Measurements from ENCODE around the gene NDST1. TPM values are rescaled to one million over a fixed set of nuclear protein-coding genes. Genes with fewer than 3 reads are reported as not detected.

NDST1 gene
- total RNA-seq, 2 experiments from 2014 or later = 7.1 to 7.3 TPM

- Mint-ChIP-seq H3K27ac (no peak overlapping the region), H3K9me3 (no peaks in the 10 kb centered on the region), H3K4me1 (no peaks in the 10 kb centered on the region), H3K4me3 (no peak overlapping the region), H3K36me3 (no peaks in the 10 kb centered on the region), H3K27me3 (peaks cover 13% of the 10 kb centered on the region)
- DNase-seq = no peak
Measured at GRCh38 chr5:150583541-150584225, 75.8 kb downstream of the NDST1 start.

- no peak overlapping the region for H3K4me3 Mint-ChIP-seq
- H3K36me3 Mint-ChIP-seq = no peaks in the 10 kb centered on the region
- H3K9me3 Mint-ChIP-seq = no peaks in the 10 kb centered on the region
- no peaks in the 10 kb centered on the region for H3K4me1 Mint-ChIP-seq
- H3K27ac Mint-ChIP-seq = no peak overlapping the region
- no peak for DNase-seq
- H3K27me3 Mint-ChIP-seq = peaks cover 13% of the 10 kb centered on the region
Measured at GRCh38 chr5:150584556-150585335, 76.8 kb downstream of the NDST1 start.

GRCh38 chr5:150585781-150586341 lies 77.9 kb downstream of the NDST1 start:
- peaks cover 13% of the 10 kb centered on the region for H3K27me3 Mint-ChIP-seq
- no peak overlapping the region for H3K27ac Mint-ChIP-seq
- H3K36me3 Mint-ChIP-seq = no peaks in the 10 kb centered on the region
- no peaks in the 10 kb centered on the region for H3K4me1 Mint-ChIP-seq
- no peaks in the 10 kb centered on the region for H3K9me3 Mint-ChIP-seq
- DNase-seq = no peak
- H3K4me3 Mint-ChIP-seq = no peak overlapping the region

- Mint-ChIP-seq H3K4me3 (no peak overlapping the region), H3K36me3 (no peaks in the 10 kb centered on the region), H3K27ac (no peak overlapping the region), H3K9me3 (no peaks in the 10 kb centered on the region), H3K4me1 (no peaks in the 10 kb centered on the region), H3K27me3 (peaks cover 8% of the 10 kb centered on the region)
- no peak for DNase-seq
Measured at GRCh38 chr5:150587016-150587415, 79.1 kb downstream of the NDST1 start.

GRCh38 chr5:150587856-150588595 lies 80.1 kb downstream of the NDST1 start:
- Mint-ChIP-seq H3K27me3 (peaks cover 7% of the 10 kb centered on the region), H3K4me3 (no peak overlapping the region), H3K27ac (no peak overlapping the region), H3K4me1 (no peaks in the 10 kb centered on the region), H3K9me3 (no peaks in the 10 kb centered on the region), H3K36me3 (no peaks in the 10 kb centered on the region)
- no peak for DNase-seq

GRCh38 chr5:150588596-150588890 lies 80.6 kb downstream of the NDST1 start:
- H3K9me3 Mint-ChIP-seq = no peaks in the 10 kb centered on the region
- no peaks in the 10 kb centered on the region for H3K4me1 Mint-ChIP-seq
- H3K27ac Mint-ChIP-seq = no peak overlapping the region
- peaks cover 1% of the 10 kb centered on the region for H3K27me3 Mint-ChIP-seq
- H3K36me3 Mint-ChIP-seq = no peaks in the 10 kb centered on the region
- H3K4me3 Mint-ChIP-seq = no peak overlapping the region
- no peak for DNase-seq

GRCh38 chr5:150589862-150590601 lies 82.1 kb downstream of the NDST1 start:
- Mint-ChIP-seq H3K36me3 (no peaks in the 10 kb centered on the region), H3K4me1 (no peaks in the 10 kb centered on the region), H3K9me3 (no peaks in the 10 kb centered on the region), H3K27me3 (no peaks in the 10 kb centered on the region), H3K4me3 (no peak overlapping the region), H3K27ac (no peak overlapping the region)
- DNase-seq = no peak

GRCh38 chr5:150590979-150591695 lies 83.2 kb downstream of the NDST1 start:
- H3K4me3 Mint-ChIP-seq = no peak overlapping the region
- no peaks in the 10 kb centered on the region for H3K27me3 Mint-ChIP-seq
- H3K4me1 Mint-ChIP-seq = no peaks in the 10 kb centered on the region
- H3K9me3 Mint-ChIP-seq = no peaks in the 10 kb centered on the region
- no peaks in the 10 kb centered on the region for H3K36me3 Mint-ChIP-seq
- no peak for DNase-seq
- H3K27ac Mint-ChIP-seq = no peak overlapping the region

GRCh38 chr5:150593593-150593992 lies 85.7 kb downstream of the NDST1 start:
- H3K27ac Mint-ChIP-seq = no peak overlapping the region
- H3K4me1 Mint-ChIP-seq = no peaks in the 10 kb centered on the region
- no peaks in the 10 kb centered on the region for H3K36me3 Mint-ChIP-seq
- H3K9me3 Mint-ChIP-seq = no peaks in the 10 kb centered on the region
- H3K4me3 Mint-ChIP-seq = no peak overlapping the region
- no peaks in the 10 kb centered on the region for H3K27me3 Mint-ChIP-seq
- no peak for DNase-seq

GRCh38 chr5:150593996-150594395 lies 86.1 kb downstream of the NDST1 start:
- Mint-ChIP-seq H3K27ac (no peak overlapping the region), H3K36me3 (no peaks in the 10 kb centered on the region), H3K27me3 (no peaks in the 10 kb centered on the region), H3K9me3 (no peaks in the 10 kb centered on the region), H3K4me1 (no peaks in the 10 kb centered on the region), H3K4me3 (no peak overlapping the region)
- DNase-seq = no peak

- Mint-ChIP-seq H3K36me3 (no peaks in the 10 kb centered on the region), H3K4me3 (no peak overlapping the region), H3K27me3 (no peaks in the 10 kb centered on the region), H3K27ac (no peak overlapping the region), H3K9me3 (no peaks in the 10 kb centered on the region), H3K4me1 (no peaks in the 10 kb centered on the region)
- DNase-seq = no peak
Measured at GRCh38 chr5:150595466-150596031, 87.6 kb downstream of the NDST1 start.

- DNase-seq = no peak
- Mint-ChIP-seq H3K27me3 (no peaks in the 10 kb centered on the region), H3K27ac (no peak overlapping the region), H3K4me1 (no peaks in the 10 kb centered on the region), H3K9me3 (no peaks in the 10 kb centered on the region), H3K4me3 (no peak overlapping the region), H3K36me3 (no peaks in the 10 kb centered on the region)
Measured at GRCh38 chr5:150596313-150596712, 88.4 kb downstream of the NDST1 start.

- Mint-ChIP-seq H3K9me3 (no peaks in the 10 kb centered on the region), H3K4me1 (no peaks in the 10 kb centered on the region), H3K4me3 (no peak overlapping the region), H3K27ac (no peak overlapping the region), H3K27me3 (no peaks in the 10 kb centered on the region), H3K36me3 (no peaks in the 10 kb centered on the region)
- DNase-seq = no peak
Measured at GRCh38 chr5:150596826-150597225, 88.9 kb downstream of the NDST1 start.

- Mint-ChIP-seq H3K27me3 (no peaks in the 10 kb centered on the region), H3K4me3 (no peak overlapping the region), H3K9me3 (no peaks in the 10 kb centered on the region), H3K27ac (no peak overlapping the region), H3K36me3 (no peaks in the 10 kb centered on the region), H3K4me1 (no peaks in the 10 kb centered on the region)
- no peak for DNase-seq
Measured at GRCh38 chr5:150598006-150598405, 90.1 kb downstream of the NDST1 start.

Measured in activated naive CD8-positive, alpha-beta T cell treated with anti-CD3 and anti-CD28 coated beads for 36 hours (primary cell).